GM21619 (cell line): ENCODE measurements around the gene EN2.
"Not testable (repeated sequence)": the region's sequence is repeated elsewhere in the genome, so short reads cannot be mapped to it uniquely, and the experiment has no call there.

Experiments
- ATAC-seq: cut with Tn5 transposase; IDR thresholded peaks from one replicate; pipeline ENCODE4 v1.9.1; 2021; ENCODE audit not compliant: unreplicated experiment

Gene EN2

GRCh38 chr7:155425887-155426286, 32.0 kb upstream of the EN2 start:
- ATAC-seq = no peak

- ATAC-seq = no peak
Measured at GRCh38 chr7:155426543-155427410, 31.2 kb upstream of the EN2 start.

GRCh38 chr7:155427411-155428038, 30.4 kb upstream of the EN2 start:
- no peak for ATAC-seq

GRCh38 chr7:155428171-155428834, 29.6 kb upstream of the EN2 start:
- no peak for ATAC-seq

GRCh38 chr7:155429651-155430050, 28.3 kb upstream of the EN2 start:
- no peak for ATAC-seq

GRCh38 chr7:155430606-155431005, 27.3 kb upstream of the EN2 start:
- ATAC-seq = no peak

GRCh38 chr7:155431231-155431630, 26.7 kb upstream of the EN2 start:
- no peak for ATAC-seq

GRCh38 chr7:155431711-155432110, 26.2 kb upstream of the EN2 start:
- ATAC-seq = no peak

GRCh38 chr7:155435110-155435509, 22.8 kb upstream of the EN2 start:
- ATAC-seq = no peak

GRCh38 chr7:155437836-155438235, 20.1 kb upstream of the EN2 start:
- no peak for ATAC-seq

GRCh38 chr7:155438777-155439176, 19.2 kb upstream of the EN2 start:
- ATAC-seq = no peak

- no peak for ATAC-seq
Measured at GRCh38 chr7:155439311-155440017, 18.5 kb upstream of the EN2 start.

GRCh38 chr7:155440018-155440410, 17.9 kb upstream of the EN2 start:
- no peak for ATAC-seq

- no peak for ATAC-seq
Measured at GRCh38 chr7:155441856-155442255, 16.1 kb upstream of the EN2 start.

GRCh38 chr7:155444746-155445145, 13.2 kb upstream of the EN2 start:
- no peak for ATAC-seq

- ATAC-seq = not testable (repeated sequence)
Measured at GRCh38 chr7:155445606-155446005, 12.3 kb upstream of the EN2 start.

- ATAC-seq = no peak
Measured at GRCh38 chr7:155447603-155448002, 10.3 kb upstream of the EN2 start.

- ATAC-seq = no peak
Measured at GRCh38 chr7:155448632-155449007, 9.3 kb upstream of the EN2 start.

GRCh38 chr7:155449008-155449868, 8.7 kb upstream of the EN2 start:
- ATAC-seq = no peak

- no peak for ATAC-seq
Measured at GRCh38 chr7:155449869-155450557, 7.9 kb upstream of the EN2 start.
